Activated naive CD8-positive, alpha-beta T cell (primary cell): ENCODE results near the gene HBEGF.
"Not testable (repeated sequence)": the region's sequence is repeated elsewhere in the genome, so short reads cannot be mapped to it uniquely, and the experiment has no call there.

Experiments
- H3K27ac Mint-ChIP-seq: one replicate; pipeline ENCODE4 v1.8.0; 2021; ENCODE audit warnings: mixed read lengths
- H3K27me3 Mint-ChIP-seq: one replicate; pipeline ENCODE4 v1.8.0; 2021; ENCODE audit warnings: mixed read lengths
- H3K36me3 Mint-ChIP-seq: one replicate; pipeline ENCODE4 v1.8.0; 2021; ENCODE audit warnings: mixed read lengths
- H3K4me1 Mint-ChIP-seq: one replicate; pipeline ENCODE4 v1.8.0; 2021; ENCODE audit warnings: low read depth, mixed read lengths
- H3K4me3 Mint-ChIP-seq: one replicate; pipeline ENCODE4 v1.8.0; 2021; ENCODE audit warnings: mild to moderate bottlenecking, mixed read lengths
- H3K9me3 Mint-ChIP-seq: one replicate; pipeline ENCODE4 v1.8.0; 2021; ENCODE audit warnings: low read depth, mixed read lengths

The HBEGF gene

GRCh38 chr5:140348104-140348503 lies 1.7 kb upstream of the HBEGF start:
- Mint-ChIP-seq H3K27ac (no peak overlapping the region), H3K27me3 (peaks cover 11% of the 10 kb centered on the region), H3K36me3 (no peaks in the 10 kb centered on the region), H3K9me3 (no peaks in the 10 kb centered on the region), H3K4me1 (peaks cover 26% of the 10 kb centered on the region), H3K4me3 (no peak overlapping the region)

- Mint-ChIP-seq H3K4me3 (peak overlapping the region; percentile 74), H3K27me3 (peaks cover 11% of the 10 kb centered on the region), H3K9me3 (no peaks in the 10 kb centered on the region), H3K36me3 (no peaks in the 10 kb centered on the region), H3K4me1 (peaks cover 34% of the 10 kb centered on the region), H3K27ac (no peak overlapping the region)
These were observed 957 bp upstream of the HBEGF start for GRCh38 chr5:140347360-140347759.

- H3K4me1 Mint-ChIP-seq, result peaks cover 40% of the 10 kb centered on the region
- H3K36me3 Mint-ChIP-seq, result no peaks in the 10 kb centered on the region
- H3K27me3 Mint-ChIP-seq, result peaks cover 6% of the 10 kb centered on the region
- H3K9me3 Mint-ChIP-seq, result no peaks in the 10 kb centered on the region
- H3K4me3 Mint-ChIP-seq, result peak overlapping the region; percentile 83
- H3K27ac Mint-ChIP-seq, result no peak overlapping the region
These were observed 470 bp downstream of the HBEGF start for GRCh38 chr5:140345919-140346347.

GRCh38 chr5:140344683-140345423 lies 1.6 kb downstream of the HBEGF start:
- H3K27ac Mint-ChIP-seq, result no peak overlapping the region
- H3K27me3 Mint-ChIP-seq, result peaks cover 5% of the 10 kb centered on the region
- H3K4me1 Mint-ChIP-seq, result peaks cover 42% of the 10 kb centered on the region
- peak overlapping the region; percentile 83 for H3K4me3 Mint-ChIP-seq
- no peaks in the 10 kb centered on the region for H3K9me3 Mint-ChIP-seq
- no peaks in the 10 kb centered on the region for H3K36me3 Mint-ChIP-seq

- not testable (repeated sequence) for H3K4me3 Mint-ChIP-seq, H3K27me3 Mint-ChIP-seq, H3K36me3 Mint-ChIP-seq, H3K27ac Mint-ChIP-seq, H3K9me3 Mint-ChIP-seq
- peaks cover 42% of the 10 kb centered on the region for H3K4me1 Mint-ChIP-seq
These were observed 2.6 kb downstream of the HBEGF start for GRCh38 chr5:140343849-140344248.

GRCh38 chr5:140342896-140343295 lies 3.5 kb downstream of the HBEGF start:
- H3K4me1 Mint-ChIP-seq, result peaks cover 42% of the 10 kb centered on the region
- H3K27me3 Mint-ChIP-seq, result peaks cover 2% of the 10 kb centered on the region
- peak overlapping the region; percentile 14 for H3K4me3 Mint-ChIP-seq
- peak overlapping the region; percentile 78 for H3K27ac Mint-ChIP-seq
- no peaks in the 10 kb centered on the region for H3K36me3 Mint-ChIP-seq
- H3K9me3 Mint-ChIP-seq, result no peaks in the 10 kb centered on the region

GRCh38 chr5:140342287-140342686 lies 4.1 kb downstream of the HBEGF start:
- H3K4me3 Mint-ChIP-seq, result peak overlapping the region; percentile 60
- no peaks in the 10 kb centered on the region for H3K36me3 Mint-ChIP-seq

GRCh38 chr5:140341591-140341990 lies 4.8 kb downstream of the HBEGF start:
- Mint-ChIP-seq H3K4me3 (peak overlapping the region; percentile 60), H3K27ac (no peak overlapping the region)

More at GRCh38 chr5:140342287-140342686, 4.1 kb downstream of the HBEGF start:
- peaks cover 2% of the 10 kb centered on the region for H3K27me3 Mint-ChIP-seq
- H3K9me3 Mint-ChIP-seq, result no peaks in the 10 kb centered on the region
- H3K27ac Mint-ChIP-seq, result peak overlapping the region; percentile 78
- H3K4me1 Mint-ChIP-seq, result peaks cover 40% of the 10 kb centered on the region

GRCh38 chr5:140340605-140341121 lies 5.7 kb downstream of the HBEGF start:
- H3K36me3 Mint-ChIP-seq, result no peaks in the 10 kb centered on the region
- no peak overlapping the region for H3K4me3 Mint-ChIP-seq
- no peaks in the 10 kb centered on the region for H3K9me3 Mint-ChIP-seq
- H3K4me1 Mint-ChIP-seq, result peaks cover 34% of the 10 kb centered on the region
- H3K27me3 Mint-ChIP-seq, result no peaks in the 10 kb centered on the region
- no peak overlapping the region for H3K27ac Mint-ChIP-seq

More at GRCh38 chr5:140341591-140341990, 4.8 kb downstream of the HBEGF start:
- H3K27me3 Mint-ChIP-seq, result no peaks in the 10 kb centered on the region
- no peaks in the 10 kb centered on the region for H3K9me3 Mint-ChIP-seq
- H3K4me1 Mint-ChIP-seq, result peaks cover 34% of the 10 kb centered on the region
- H3K36me3 Mint-ChIP-seq, result no peaks in the 10 kb centered on the region

- no peaks in the 10 kb centered on the region for H3K36me3 Mint-ChIP-seq
- H3K27ac Mint-ChIP-seq, result no peak overlapping the region
- H3K9me3 Mint-ChIP-seq, result no peaks in the 10 kb centered on the region
- no peak overlapping the region for H3K4me3 Mint-ChIP-seq
- H3K4me1 Mint-ChIP-seq, result peaks cover 30% of the 10 kb centered on the region
- no peaks in the 10 kb centered on the region for H3K27me3 Mint-ChIP-seq
These were observed 6.8 kb downstream of the HBEGF start for GRCh38 chr5:140339636-140340035.

- no peaks in the 10 kb centered on the region for H3K36me3 Mint-ChIP-seq
- no peak overlapping the region for H3K4me3 Mint-ChIP-seq
- H3K4me1 Mint-ChIP-seq, result peaks cover 25% of the 10 kb centered on the region
These were observed 7.5 kb downstream of the HBEGF start for GRCh38 chr5:140338908-140339307.

GRCh38 chr5:140338336-140338735 lies 8.1 kb downstream of the HBEGF start:
- peaks cover 22% of the 10 kb centered on the region for H3K4me1 Mint-ChIP-seq

More at GRCh38 chr5:140338908-140339307, 7.5 kb downstream of the HBEGF start:
- H3K27ac Mint-ChIP-seq, result no peak overlapping the region
- no peaks in the 10 kb centered on the region for H3K27me3 Mint-ChIP-seq
- no peaks in the 10 kb centered on the region for H3K9me3 Mint-ChIP-seq

GRCh38 chr5:140337880-140338279 lies 8.5 kb downstream of the HBEGF start:
- Mint-ChIP-seq H3K9me3 (no peaks in the 10 kb centered on the region), H3K27ac (no peak overlapping the region), H3K4me1 (peaks cover 17% of the 10 kb centered on the region), H3K4me3 (no peak overlapping the region), H3K27me3 (no peaks in the 10 kb centered on the region), H3K36me3 (no peaks in the 10 kb centered on the region)

More at GRCh38 chr5:140338336-140338735, 8.1 kb downstream of the HBEGF start:
- no peak overlapping the region for H3K4me3 Mint-ChIP-seq
- H3K27me3 Mint-ChIP-seq, result no peaks in the 10 kb centered on the region
- no peaks in the 10 kb centered on the region for H3K9me3 Mint-ChIP-seq
- no peaks in the 10 kb centered on the region for H3K36me3 Mint-ChIP-seq
- no peak overlapping the region for H3K27ac Mint-ChIP-seq

GRCh38 chr5:140336388-140336787 lies 10.0 kb downstream of the HBEGF start:
- peaks cover 6% of the 10 kb centered on the region for H3K4me1 Mint-ChIP-seq
- no peak overlapping the region for H3K4me3 Mint-ChIP-seq
- no peaks in the 10 kb centered on the region for H3K36me3 Mint-ChIP-seq
- H3K9me3 Mint-ChIP-seq, result no peaks in the 10 kb centered on the region
- H3K27ac Mint-ChIP-seq, result no peak overlapping the region
- H3K27me3 Mint-ChIP-seq, result no peaks in the 10 kb centered on the region

GRCh38 chr5:140331638-140332037 lies 14.8 kb downstream of the HBEGF start:
- H3K9me3 Mint-ChIP-seq, result no peaks in the 10 kb centered on the region
- H3K27ac Mint-ChIP-seq, result no peak overlapping the region
- no peaks in the 10 kb centered on the region for H3K27me3 Mint-ChIP-seq
- no peaks in the 10 kb centered on the region for H3K36me3 Mint-ChIP-seq
- no peak overlapping the region for H3K4me3 Mint-ChIP-seq
- no peaks in the 10 kb centered on the region for H3K4me1 Mint-ChIP-seq
